PC-3 (cell line): ENCODE measurements around the gene RPS6KC1. TPM values are rescaled to one million over a fixed set of nuclear protein-coding genes. Genes with fewer than 3 reads are reported as not detected.

Experiments used
- ATAC-seq: fragments of 200-7000 bp; cut with Tn5 transposase; 2 replicates; pipeline ENCODE4 v1.9.1; 2020; ENCODE audit warnings: mild to moderate bottlenecking, moderate library complexity
- BruUV-seq: library from RNA; stranded (reverse); fragments of 400-500 nt; replicated peaks from 2 replicates; lab custom pipeline; 2021; lab: Mats Ljungman, UMichigan
- CTCF ChIA-PET: fragments of 300-600 bp; sonication (Branson Sonifier 250); formaldehyde crosslinking; loops from one replicate; lab custom pipeline; 2022; ENCODE audit warnings: antibody characterized with exemption; lab: Charles Lee
- POLR2A ChIA-PET: fragments of 300-600 bp; sonication (Branson Sonifier 250); formaldehyde crosslinking; loops from one replicate; lab custom pipeline; 2022; ENCODE audit warnings: antibody characterized with exemption; ENCODE audit not compliant: unreplicated experiment; lab: Charles Lee
- DNase-seq: peaks from one replicate; pipeline ENCODE4 v3.0.0-alpha.2; 2015
- H2AFZ ChIP-seq: fragments of 300-600 bp; sonication (generic); 2 replicates; pipeline ENCODE4 v1.6.0; 2016; ENCODE audit warnings: antibody characterized with exemption, low read length
- H3F3A ChIP-seq: fragments of 300-600 bp; sonication (generic); one replicate; pipeline ENCODE4 v1.6.0; 2017; ENCODE audit warnings: antibody characterized with exemption, low read length, control low read depth, mild to moderate bottlenecking; ENCODE audit not compliant: unreplicated experiment
- H3K27ac ChIP-seq: fragments of 300-600 bp; sonication (generic); 2 replicates; pipeline ENCODE4 v1.5.1; 2016; ENCODE audit warnings: mild to moderate bottlenecking, low read length
- H3K27me3 ChIP-seq: fragments of 300-600 bp; sonication (generic); 2 replicates; pipeline ENCODE4 v1.6.1; 2016; ENCODE audit warnings: low read length, mixed read lengths
- H3K36me3 ChIP-seq: fragments of 300-600 bp; sonication (generic); 2 replicates; pipeline ENCODE4 v1.6.1; 2016; ENCODE audit warnings: low read depth, mixed run types, low read length, mixed read lengths
- H3K4me1 ChIP-seq: fragments of 300-600 bp; sonication (generic); 2 replicates; pipeline ENCODE4 v1.5.1; 2016; ENCODE audit warnings: low read length; ENCODE audit not compliant: insufficient read depth
- H3K4me2 ChIP-seq: fragments of 300-600 bp; sonication (generic); 2 replicates; pipeline ENCODE4 v1.6.0; 2016; ENCODE audit warnings: low read length
- H3K4me3 ChIP-seq: fragments of 300-600 bp; sonication (generic); 2 replicates; pipeline ENCODE4 v1.5.1; 2016; ENCODE audit warnings: mild to moderate bottlenecking, low read length, mixed read lengths
- H3K79me2 ChIP-seq: fragments of 300-600 bp; sonication (generic); 2 replicates; pipeline ENCODE4 v1.6.1; 2017; ENCODE audit warnings: low read length, mixed read lengths
- H3K9ac ChIP-seq: fragments of 300-600 bp; sonication (generic); 2 replicates; pipeline ENCODE4 v1.6.0; 2016; ENCODE audit warnings: mild to moderate bottlenecking, low read length
- H3K9me2 ChIP-seq: fragments of 300-600 bp; sonication (generic); replicated peaks from 2 replicates; pipeline ENCODE4 v1.6.1; 2016; ENCODE audit warnings: mixed run types, low read length, mixed read lengths
- H3K9me3 ChIP-seq: fragments of 300-600 bp; sonication (generic); 2 replicates; pipeline ENCODE4 v1.6.1; 2016; ENCODE audit warnings: low read length, mixed read lengths
- H4K20me1 ChIP-seq: fragments of 300-600 bp; sonication (generic); 2 replicates; pipeline ENCODE4 v1.6.1; 2016; ENCODE audit warnings: low read length, mixed read lengths
- EZH2 ChIP-seq: fragments of 300-600 bp; sonication (generic); IDR thresholded peaks from one replicate; pipeline ENCODE4 v1.6.1; 2017; ENCODE audit warnings: antibody characterized with exemption, mild to moderate bottlenecking, low read length; ENCODE audit not compliant: unreplicated experiment
- EZH2phosphoT487 ChIP-seq: fragments of 300-600 bp; sonication (generic); IDR thresholded peaks from 2 replicates; pipeline ENCODE4 v1.6.1; 2018; ENCODE audit warnings: mild to moderate bottlenecking, antibody characterized with exemption, low read length, borderline replicate concordance
- intact Hi-C: fragments of 100-400 bp; cut with micrococcal nuclease; formaldehyde crosslinking; loops from 2 replicates; pipeline ENCODE4 v1.9.0; 2023
- total RNA-seq: library from RNA; depleted of rRNA; stranded (reverse); fragments of >200 nt; gene quantifications from 2 replicates; pipeline ENCODE4 v1.2.3, GENCODE V29; 2014
- TF ChIP-seq, protein P1 (sequence below): fragments of 300-600 bp; sonication (generic); conservative IDR thresholded peaks from 2 replicates; pipeline ENCODE4 v1.5.1; 2017; ENCODE audit warnings: antibody characterized with exemption, low read depth, mild to moderate bottlenecking, low read length

RPS6KC1 gene
- total RNA-seq, 1 experiment from 2014 or later, result 21.1 TPM

DNA sequence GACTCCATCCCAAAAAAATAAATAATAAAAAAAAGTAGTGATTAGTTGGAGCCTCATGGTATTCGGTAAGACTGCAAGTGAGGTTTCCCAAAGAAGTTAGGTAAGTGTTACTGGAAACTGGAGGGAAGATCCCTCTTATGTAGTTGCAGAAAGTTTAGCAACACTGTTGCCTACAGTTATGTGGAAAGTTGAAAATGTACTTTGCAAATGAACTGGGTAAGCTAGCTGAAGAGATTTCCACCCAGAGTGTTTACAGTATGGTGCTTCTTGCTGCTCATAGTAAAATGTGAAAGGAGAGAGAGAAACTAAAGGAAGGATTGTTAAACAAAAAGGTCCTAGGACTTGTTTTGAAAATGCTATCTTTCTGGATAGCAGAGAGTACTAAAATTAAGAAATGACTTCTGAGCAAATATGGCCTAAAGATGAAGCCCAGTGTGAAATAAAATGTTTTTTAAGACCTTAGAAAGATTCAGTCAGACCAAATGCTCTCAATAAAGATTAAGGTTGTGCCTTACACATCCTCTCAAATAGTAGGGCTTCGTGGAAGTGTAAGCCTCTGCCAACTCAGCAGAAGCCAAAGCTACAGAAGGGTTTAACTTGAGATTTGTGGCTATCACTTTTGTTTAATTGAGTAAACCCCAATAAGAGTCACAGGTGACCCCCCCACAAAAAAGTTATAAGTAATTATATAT is 31.5 kb downstream of the RPS6KC1 start:
- CTCF ChIA-PET, result interaction anchor here (0.6 kb wide), 1 partner anchor 321 kb away, joined by 7 read pairs; no protein-coding TSS in a partner anchor
- H3K36me3 ChIP-seq, result peaks cover 8% of the 10 kb centered on the region; the same call in 1 of the 2 replicates
- no peaks in the 10 kb centered on the region for H3K27me3 ChIP-seq
- peaks cover 11% of the 10 kb centered on the region for H3K4me1 ChIP-seq
- POLR2A ChIA-PET, result no interaction called here
- H3K9me2 ChIP-seq, result no peaks in the 10 kb centered on the region
- no peaks in the 10 kb centered on the region for H4K20me1 ChIP-seq
- H2AFZ ChIP-seq, result 0 out of 2 replicates have a peak overlapping the region, but pooled peaks have one; percentile 6
- no peaks in the 10 kb centered on the region for H3K79me2 ChIP-seq
- no peak for DNase-seq
- intact Hi-C loops, result no loop called here
- BruUV-seq, result no TSS peak
- no peak overlapping the region for H3K9ac ChIP-seq
- peak; percentile 50 for ATAC-seq
- no peaks in the 10 kb centered on the region for H3F3A ChIP-seq
- H3K9me3 ChIP-seq, result no peaks in the 10 kb centered on the region
- peak overlapping the region; percentile 14 for H3K27ac ChIP-seq
- no peak for TF ChIP-seq EZH2
- no peak overlapping the region for H3K4me3 ChIP-seq
- H3K4me2 ChIP-seq, result peak overlapping the region; percentile 21

DNA sequence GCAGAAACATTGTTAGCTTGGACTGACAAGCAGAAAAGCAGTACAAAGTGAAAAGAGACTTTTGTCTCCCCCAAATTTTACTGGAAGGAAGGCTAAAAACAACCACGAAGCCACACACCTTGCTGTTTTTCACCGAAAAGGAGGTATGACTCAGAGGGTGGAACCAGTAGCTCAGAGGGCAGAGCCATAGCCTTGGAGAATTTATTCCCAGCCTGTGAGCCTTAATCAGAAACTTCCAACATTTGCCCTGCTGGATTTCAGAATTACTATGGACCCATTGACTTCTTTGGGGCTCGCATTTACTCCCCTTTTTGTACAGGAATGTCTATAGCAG is 32.0 kb downstream of the RPS6KC1 start:
- H3K27me3 ChIP-seq, result no peaks in the 10 kb centered on the region
- H4K20me1 ChIP-seq, result no peaks in the 10 kb centered on the region
- no peaks in the 10 kb centered on the region for H3F3A ChIP-seq
- CTCF ChIA-PET, result interaction anchor here (0.6 kb wide), 1 partner anchor 321 kb away, joined by 7 read pairs; no protein-coding TSS in a partner anchor
- ATAC-seq (peak; percentile 93), DNase-seq (peak; percentile 50)
- 0 out of 2 replicates have a peak overlapping the region, but pooled peaks have one; percentile 6 for H2AFZ ChIP-seq
- peaks cover 8% of the 10 kb centered on the region; the same call in 1 of the 2 replicates for H3K36me3 ChIP-seq
- intact Hi-C loops, result no loop called here
- peak overlapping the region; percentile 21 for H3K4me2 ChIP-seq
- POLR2A ChIA-PET, result no interaction called here
- H3K79me2 ChIP-seq, result no peaks in the 10 kb centered on the region
- H3K4me1 ChIP-seq, result peaks cover 11% of the 10 kb centered on the region
- no peaks in the 10 kb centered on the region for H3K9me2 ChIP-seq
- H3K27ac ChIP-seq, result peak overlapping the region; percentile 14
- H3K9ac ChIP-seq, result no peak overlapping the region
- no peaks in the 10 kb centered on the region for H3K9me3 ChIP-seq
- TF ChIP-seq, protein P1, sequence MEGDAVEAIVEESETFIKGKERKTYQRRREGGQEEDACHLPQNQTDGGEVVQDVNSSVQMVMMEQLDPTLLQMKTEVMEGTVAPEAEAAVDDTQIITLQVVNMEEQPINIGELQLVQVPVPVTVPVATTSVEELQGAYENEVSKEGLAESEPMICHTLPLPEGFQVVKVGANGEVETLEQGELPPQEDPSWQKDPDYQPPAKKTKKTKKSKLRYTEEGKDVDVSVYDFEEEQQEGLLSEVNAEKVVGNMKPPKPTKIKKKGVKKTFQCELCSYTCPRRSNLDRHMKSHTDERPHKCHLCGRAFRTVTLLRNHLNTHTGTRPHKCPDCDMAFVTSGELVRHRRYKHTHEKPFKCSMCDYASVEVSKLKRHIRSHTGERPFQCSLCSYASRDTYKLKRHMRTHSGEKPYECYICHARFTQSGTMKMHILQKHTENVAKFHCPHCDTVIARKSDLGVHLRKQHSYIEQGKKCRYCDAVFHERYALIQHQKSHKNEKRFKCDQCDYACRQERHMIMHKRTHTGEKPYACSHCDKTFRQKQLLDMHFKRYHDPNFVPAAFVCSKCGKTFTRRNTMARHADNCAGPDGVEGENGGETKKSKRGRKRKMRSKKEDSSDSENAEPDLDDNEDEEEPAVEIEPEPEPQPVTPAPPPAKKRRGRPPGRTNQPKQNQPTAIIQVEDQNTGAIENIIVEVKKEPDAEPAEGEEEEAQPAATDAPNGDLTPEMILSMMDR, result no peak
- no peak for TF ChIP-seq EZH2
- no peak for TF ChIP-seq EZH2phosphoT487
- no peak overlapping the region for H3K4me3 ChIP-seq
- BruUV-seq, result no TSS peak

DNA sequence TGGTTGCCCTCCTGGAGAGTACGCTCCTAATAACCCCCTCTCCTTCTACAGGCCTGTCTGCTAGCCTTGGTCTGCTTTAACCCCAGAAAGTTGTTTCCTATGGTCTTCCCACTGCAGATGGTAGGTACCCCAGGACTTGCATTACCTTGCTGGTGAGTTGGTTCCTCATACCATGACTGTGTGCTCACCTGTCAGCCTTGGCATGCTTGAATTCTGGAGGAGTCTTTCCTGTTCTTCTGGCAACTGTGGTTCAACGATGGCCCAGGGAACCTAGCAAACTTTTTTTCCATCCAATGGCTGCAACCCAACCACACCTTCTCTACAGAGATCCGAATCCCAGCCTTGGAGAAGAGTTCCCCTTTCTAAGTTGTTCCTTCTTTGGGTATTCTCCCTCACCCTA is 36.9 kb downstream of the RPS6KC1 start:
- H3K9me2 ChIP-seq, result no peaks in the 10 kb centered on the region
- intact Hi-C loops, result no loop called here
- no peak overlapping the region for H3K27ac ChIP-seq
- no TSS peak for BruUV-seq
- ChIA-PET CTCF (no interaction called here), POLR2A (no interaction called here)
- ATAC-seq (no peak), DNase-seq (no peak)
- H3K4me3 ChIP-seq, result no peak overlapping the region
- no peaks in the 10 kb centered on the region for H4K20me1 ChIP-seq
- peaks cover 3% of the 10 kb centered on the region; the same call in 1 of the 2 replicates for H3K36me3 ChIP-seq
- TF ChIP-seq, protein P1, result no peak
- TF ChIP-seq EZH2 (no peak), EZH2phosphoT487 (no peak)
- no peak overlapping the region for H2AFZ ChIP-seq
- no peaks in the 10 kb centered on the region for H3F3A ChIP-seq
- no peak overlapping the region for H3K9ac ChIP-seq
- H3K4me2 ChIP-seq, result no peak overlapping the region
- H3K4me1 ChIP-seq, result peaks cover 5% of the 10 kb centered on the region
- H3K79me2 ChIP-seq, result no peaks in the 10 kb centered on the region
- no peaks in the 10 kb centered on the region for H3K27me3 ChIP-seq
- H3K9me3 ChIP-seq, result no peaks in the 10 kb centered on the region
